HFF-Myc (cell line): ENCODE data around the gene RNF130.
"Not testable (repeated sequence)": the region's sequence is repeated elsewhere in the genome, so short reads cannot be mapped to it uniquely, and the experiment has no call there.

Experiments used
- DNase-seq: peaks from one replicate; pipeline ENCODE4 v3.0.0-alpha.2; 2011; ENCODE audit warnings: low read depth; ENCODE audit errors: extremely low read depth
- H3K4me3 ChIP-seq: replicated peaks from 2 replicates; pipeline ENCODE4 v1.5.1; 2011; ENCODE audit warnings: low read depth, mild to moderate bottlenecking, control low read depth, low read length
- CTCF ChIP-seq: IDR thresholded peaks from 2 replicates; pipeline ENCODE4 v1.5.1; 2012; ENCODE audit warnings: mild to moderate bottlenecking, low read depth, low read length, control low read depth; ENCODE audit errors: missing control alignments

Gene RNF130

GRCh38 chr5:180001742-180002141, 69.8 kb downstream of the RNF130 start:
- no peak overlapping the region for H3K4me3 ChIP-seq
- TF ChIP-seq CTCF = no peak
- no peak for DNase-seq

GRCh38 chr5:180001136-180001535, 70.4 kb downstream of the RNF130 start:
- no peak overlapping the region for H3K4me3 ChIP-seq
- DNase-seq = no peak
- TF ChIP-seq CTCF = no peak

GRCh38 chr5:179998485-179998884, 73.1 kb downstream of the RNF130 start:
- TF ChIP-seq CTCF = no peak
- DNase-seq = no peak
- H3K4me3 ChIP-seq = no peak overlapping the region

GRCh38 chr5:179994583-179995323, 76.8 kb downstream of the RNF130 start:
- H3K4me3 ChIP-seq = no peak overlapping the region
- no peak for TF ChIP-seq CTCF
- no peak for DNase-seq

GRCh38 chr5:179992855-179993254, 78.7 kb downstream of the RNF130 start:
- H3K4me3 ChIP-seq, DNase-seq: not testable (repeated sequence)

- no peak for DNase-seq
- no peak overlapping the region for H3K4me3 ChIP-seq
- TF ChIP-seq CTCF = no peak
Measured at GRCh38 chr5:179991106-179991505, 80.5 kb downstream of the RNF130 start.

GRCh38 chr5:179990525-179990924, 81.0 kb downstream of the RNF130 start:
- not testable (repeated sequence) for H3K4me3 ChIP-seq, DNase-seq

- no peak overlapping the region for H3K4me3 ChIP-seq
- TF ChIP-seq CTCF = no peak
- DNase-seq = no peak
Measured at GRCh38 chr5:179986328-179986727, 85.2 kb downstream of the RNF130 start.
